Activated naive CD4-positive, alpha-beta T cell treated with Interleukin-2 at 50 U/mL for 16 hours (primary cell): ENCODE data around the gene ARHGAP22.

Source experiments
- DNase-seq: peaks from one replicate; pipeline ENCODE4 v3.0.0-alpha.2; 2020

The ARHGAP22 gene

GRCh38 chr10:48550071-48550691 lies 54.7 kb downstream of the ARHGAP22 start:
- no peak for DNase-seq

DNA sequence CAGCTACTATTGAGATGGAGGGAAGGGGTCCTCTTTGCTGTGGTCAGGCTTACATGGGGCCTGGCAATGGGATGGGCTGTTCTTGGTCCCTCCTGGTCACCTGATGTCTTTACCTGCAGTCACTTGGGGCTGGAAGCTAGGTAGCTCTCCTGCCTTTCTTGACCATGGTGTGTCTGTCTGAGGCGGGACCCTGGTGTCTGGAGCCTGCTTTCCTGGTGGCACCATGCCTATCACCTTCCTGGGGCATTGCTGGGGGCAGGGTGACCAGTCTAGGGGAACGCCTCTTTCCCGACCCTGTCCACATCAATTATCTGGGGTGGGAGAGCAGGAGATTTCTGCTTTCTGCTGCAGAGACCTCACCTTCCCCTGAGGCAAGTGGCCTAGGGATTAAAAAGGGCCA lies 55.6 kb downstream of the ARHGAP22 start:
- no peak for DNase-seq

DNA sequence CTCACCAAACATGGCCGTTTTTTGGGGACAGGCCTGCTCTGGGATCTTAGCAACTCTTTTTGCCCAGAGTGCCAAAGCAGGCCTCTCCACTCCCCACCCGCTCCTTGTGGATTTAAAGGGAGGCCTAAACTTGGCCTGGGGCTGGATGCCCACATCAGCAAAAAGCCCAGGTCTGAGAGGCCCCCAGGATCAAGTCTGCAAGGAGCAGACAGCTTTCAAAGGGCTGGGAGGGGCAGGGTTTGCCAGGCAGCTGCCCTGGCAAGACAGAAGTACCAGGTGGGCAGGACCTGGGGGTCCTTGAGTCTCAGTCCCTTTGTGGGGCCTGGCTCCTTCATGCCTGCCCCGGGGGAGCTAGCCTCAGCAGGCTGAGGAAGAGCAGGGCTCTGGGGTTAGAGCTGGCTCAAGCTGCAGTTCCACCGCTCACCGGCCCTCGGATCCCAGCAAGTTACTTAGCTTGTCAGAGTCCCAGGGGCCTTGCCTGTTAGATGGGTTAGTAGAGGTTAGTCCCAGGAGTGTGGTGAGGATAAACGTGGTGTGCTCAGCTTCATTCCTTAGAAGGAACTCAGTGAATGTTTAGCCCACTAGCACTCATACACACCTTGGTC lies 56.2 kb downstream of the ARHGAP22 start:
- no peak for DNase-seq

DNA sequence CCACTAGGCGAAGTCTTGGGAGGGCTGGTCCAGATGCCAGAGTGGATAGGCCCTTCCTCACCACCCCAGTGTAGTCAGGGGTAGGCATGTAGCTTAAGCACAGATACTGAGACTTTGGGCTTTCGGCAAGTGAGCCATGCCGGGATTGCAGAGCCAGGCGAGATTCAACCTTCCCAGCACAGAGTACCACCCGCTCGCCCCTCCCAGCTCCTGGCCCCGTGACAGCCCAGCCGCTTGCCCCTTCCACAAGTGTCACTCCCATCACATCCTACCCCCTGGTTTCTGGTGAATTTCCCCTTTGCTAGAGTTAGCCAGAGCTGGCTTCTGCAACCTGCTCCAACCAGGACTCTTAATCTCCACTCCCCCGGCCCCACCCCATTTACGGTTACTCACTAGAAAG lies 56.9 kb downstream of the ARHGAP22 start:
- no peak for DNase-seq

DNA sequence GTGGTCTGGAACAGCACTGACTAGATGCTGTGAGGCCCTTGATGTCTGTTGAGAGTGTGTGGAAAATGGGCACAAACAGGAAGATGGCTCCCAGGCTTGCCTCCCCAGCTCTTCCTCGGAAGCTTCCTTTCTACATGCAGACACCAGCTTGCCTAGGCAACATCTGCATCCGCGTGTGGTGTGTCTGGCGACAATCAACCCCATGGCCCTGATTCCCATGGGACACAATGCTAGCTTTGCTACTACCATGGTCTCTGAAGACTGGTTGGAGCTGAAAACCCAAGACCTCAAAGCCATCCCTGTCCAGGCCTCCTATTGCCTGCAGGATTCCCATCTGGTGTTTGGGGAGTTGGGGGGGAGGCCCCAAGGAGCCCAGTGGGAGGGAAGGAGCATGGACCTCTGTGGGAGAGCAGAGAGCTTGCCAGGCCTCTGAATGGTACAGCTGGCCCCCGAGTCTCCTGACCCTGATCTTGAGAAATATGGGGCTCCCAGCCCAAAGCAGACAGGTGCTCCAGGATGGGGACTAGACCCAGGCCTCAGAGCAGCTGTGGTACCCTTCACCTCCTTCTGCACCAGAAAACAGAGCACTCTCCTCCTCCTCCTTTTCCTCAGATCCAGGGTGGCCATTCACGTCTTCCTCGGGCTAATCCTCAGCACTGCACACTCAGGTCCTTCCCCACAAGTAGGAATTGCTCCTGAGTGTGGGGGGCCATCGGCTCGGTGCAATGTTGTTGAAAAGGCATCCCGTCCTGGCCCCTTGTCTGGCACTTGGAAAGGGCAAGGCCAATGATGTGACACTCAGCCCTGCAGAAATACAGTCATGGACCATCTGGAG lies 57.6 kb downstream of the ARHGAP22 start:
- no peak for DNase-seq

DNA sequence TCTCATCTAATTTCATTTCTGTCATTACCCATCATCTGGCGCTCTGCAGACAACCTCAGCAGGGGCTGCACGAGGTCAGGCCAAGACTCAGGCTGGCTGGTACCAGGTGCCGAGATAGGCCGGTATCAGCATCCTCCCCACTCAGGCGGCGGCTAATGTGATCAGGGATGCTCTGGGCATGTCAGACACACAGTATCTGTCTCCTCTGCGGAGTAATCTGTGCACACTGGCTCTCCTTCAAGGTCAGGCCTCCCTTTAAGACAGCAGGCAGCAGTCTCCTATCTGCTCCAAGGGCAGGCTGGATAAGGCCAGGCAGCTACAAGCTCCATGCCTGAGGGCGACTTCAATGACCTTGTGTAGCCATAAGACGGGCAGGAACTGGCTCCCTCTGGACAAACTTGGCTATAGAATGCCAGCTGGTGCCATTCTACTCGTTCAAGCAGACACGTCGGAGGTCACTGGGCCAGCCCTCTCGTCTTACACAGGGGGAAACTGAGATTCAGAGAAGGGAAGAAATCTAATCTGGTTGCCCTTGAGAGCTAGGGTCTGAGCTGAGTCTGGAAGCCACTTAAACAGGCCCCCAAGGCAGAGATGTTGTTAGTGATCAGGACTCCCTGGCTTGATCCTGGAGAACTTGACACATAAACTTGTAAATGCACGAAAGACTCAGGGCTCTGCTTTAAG lies 59.3 kb downstream of the ARHGAP22 start:
- no peak for DNase-seq

DNA sequence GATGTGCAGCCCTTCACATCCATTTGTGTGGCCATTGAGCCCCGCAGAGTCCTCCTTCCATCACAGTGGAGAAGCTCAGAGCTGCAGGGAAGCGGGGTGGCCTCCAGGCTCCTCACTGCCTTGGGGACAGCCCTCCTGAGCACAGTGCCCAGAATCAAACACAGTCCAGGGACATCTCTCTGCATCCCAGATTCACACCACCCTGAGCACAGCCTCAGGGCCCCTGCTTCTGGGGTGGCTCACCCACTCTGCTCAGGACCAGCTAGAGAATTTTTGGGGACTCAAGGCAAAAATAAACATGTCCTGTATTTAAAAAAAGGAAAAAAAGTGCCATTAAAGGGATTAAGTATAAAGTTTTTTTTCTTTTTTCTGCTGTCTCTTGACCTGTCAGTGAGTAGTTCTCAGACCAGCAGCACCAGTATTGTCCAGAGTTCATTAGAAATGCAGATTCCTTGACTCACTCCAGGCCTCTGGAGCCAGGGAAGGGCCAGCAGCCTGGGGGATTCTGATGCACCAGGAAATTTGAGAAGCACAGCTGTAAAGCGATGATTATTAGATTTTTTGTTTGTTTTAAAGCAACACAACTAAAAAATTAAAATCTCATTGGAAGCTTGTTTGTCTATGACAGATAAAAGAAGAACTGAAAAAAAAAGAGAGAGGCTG lies 61.6 kb downstream of the ARHGAP22 start:
- DNase-seq = no peak

GRCh38 chr10:48542471-48543181 lies 62.2 kb downstream of the ARHGAP22 start:
- DNase-seq = no peak

DNA sequence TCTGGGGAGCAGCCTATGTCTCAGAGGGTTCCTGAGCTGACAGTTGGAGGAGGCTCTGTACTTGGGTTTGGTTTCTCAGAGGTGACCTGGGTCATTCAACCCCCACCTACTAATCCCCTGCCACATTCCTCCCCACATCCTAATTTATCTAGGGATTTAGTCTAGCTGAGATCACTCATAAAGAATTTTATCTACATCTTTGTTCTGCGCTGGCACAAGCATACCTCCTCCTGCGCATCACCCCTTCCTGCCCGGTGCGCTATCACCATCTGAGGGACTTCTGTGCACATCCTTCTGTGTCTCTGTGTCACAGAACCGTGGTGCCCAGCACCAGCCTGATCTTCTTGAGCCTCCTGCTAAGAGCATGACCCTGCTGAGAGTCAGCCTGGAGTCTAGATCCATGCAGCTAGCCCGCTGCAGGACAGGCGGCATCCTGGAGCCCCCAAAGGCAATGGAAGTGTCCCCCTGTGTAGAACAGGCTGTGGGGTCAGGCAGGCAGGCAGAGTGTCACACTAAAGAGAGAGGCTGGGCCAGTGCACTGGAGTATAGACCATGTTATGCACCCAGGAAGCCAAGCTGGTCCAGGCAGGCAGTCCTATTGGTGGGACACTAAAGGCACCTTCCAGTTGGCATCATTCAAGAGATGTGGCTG lies 63.6 kb downstream of the ARHGAP22 start:
- DNase-seq = no peak

DNA sequence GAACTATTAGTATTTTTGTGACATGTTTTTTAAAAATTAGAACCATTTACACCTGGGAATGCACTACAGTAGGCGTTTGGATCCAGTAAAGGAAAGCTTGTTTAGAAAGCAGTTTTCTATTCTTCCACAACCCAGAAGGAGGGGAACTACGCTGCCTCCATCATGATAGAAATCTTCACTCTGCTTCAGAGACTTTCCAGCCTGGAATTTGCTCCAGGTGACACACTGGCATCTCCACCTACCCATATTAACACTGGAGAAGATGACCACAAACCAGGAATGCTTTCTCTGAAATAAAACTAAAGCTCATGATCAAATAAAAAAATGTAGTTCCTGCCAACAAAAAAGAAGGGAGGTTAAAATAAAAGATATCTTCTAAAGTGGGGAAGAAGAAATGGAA lies 66.3 kb downstream of the ARHGAP22 start:
- DNase-seq = no peak

DNA sequence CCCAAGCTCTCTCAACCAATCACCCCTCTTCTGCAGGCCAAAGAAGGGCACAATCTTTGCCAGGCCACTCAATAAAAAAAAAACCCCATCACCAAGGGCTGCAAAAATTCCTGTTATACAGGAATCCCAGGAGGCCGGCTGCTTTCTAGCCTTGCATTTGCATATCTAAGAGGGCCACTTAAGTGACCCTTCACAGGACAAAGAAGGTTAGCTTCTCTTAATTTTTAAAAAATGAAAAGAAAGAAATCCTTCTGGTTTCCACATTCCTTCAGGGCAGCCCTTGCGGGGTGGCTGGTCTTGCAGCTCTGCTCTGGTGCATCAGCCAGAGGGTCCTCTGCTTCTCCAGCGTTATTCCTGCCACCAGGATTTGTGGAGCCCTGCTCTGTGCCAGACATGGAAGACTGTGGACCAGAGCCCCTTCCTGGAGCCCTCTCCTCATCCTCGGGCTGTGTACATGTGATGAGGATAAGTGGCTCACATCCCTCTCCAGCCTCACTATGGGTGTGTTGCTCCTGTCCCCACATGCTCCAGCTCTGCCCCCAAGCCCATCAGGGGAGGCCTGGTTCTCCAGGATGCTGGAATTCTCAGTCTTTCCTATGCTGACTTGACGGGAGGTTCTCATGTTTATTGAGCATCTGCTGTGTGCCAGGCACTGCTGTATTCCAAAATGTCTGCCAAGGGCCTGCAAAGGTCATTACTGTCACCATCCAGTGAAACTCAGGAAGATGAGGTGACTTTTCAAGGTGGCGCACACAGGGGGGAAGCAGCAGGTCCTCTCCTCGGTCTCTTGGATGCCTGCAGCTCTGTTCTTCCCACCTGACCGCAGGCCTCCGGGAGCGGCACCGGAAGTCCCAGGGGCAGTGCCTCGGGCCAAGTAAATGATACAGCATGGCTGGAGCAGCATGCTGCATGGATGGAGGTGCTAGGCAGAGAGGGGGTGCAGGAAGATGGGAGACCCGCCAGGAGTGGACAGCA lies 67.7 kb downstream of the ARHGAP22 start:
- no peak for DNase-seq

DNA sequence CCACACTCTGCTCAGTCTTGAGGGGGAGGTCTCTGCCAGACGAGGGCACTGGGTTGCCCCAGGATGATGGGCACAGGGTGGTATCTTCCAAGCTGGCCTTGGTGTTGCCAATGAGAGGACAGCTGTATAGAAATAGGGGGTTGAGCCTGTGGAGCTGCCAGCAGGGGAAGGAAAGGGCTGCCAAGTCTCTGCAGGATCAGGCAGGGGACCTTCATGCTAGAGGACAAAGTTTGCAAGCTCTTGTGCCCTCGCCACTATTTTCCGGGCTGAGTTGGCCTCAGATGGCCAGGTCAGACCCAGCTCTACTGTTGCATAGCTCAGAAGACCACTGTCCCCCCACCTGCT lies 68.7 kb downstream of the ARHGAP22 start:
- DNase-seq = no peak

GRCh38 chr10:48535416-48536155 lies 69.3 kb downstream of the ARHGAP22 start:
- DNase-seq = no peak

GRCh38 chr10:48533951-48534720 lies 70.7 kb downstream of the ARHGAP22 start:
- DNase-seq = no peak

DNA sequence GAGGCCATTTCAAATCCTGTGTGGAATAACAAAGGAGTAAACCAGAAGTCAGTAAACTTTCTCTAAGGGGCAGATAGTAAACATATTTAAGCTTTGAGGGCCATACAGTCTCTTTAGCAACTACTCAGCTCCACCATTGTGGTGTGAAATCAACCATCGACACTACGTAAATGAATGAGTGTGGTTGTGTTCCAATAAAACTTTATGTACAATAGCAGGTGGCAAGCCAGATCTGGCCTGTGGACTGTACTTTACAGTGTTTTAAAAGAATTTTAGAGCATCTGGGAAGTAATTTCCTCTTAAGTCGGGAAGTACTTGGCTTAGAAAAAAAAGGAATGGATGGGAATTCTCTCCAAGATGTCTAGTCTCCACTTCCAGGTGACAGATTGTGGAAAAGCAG lies 71.3 kb downstream of the ARHGAP22 start:
- DNase-seq = no peak

DNA sequence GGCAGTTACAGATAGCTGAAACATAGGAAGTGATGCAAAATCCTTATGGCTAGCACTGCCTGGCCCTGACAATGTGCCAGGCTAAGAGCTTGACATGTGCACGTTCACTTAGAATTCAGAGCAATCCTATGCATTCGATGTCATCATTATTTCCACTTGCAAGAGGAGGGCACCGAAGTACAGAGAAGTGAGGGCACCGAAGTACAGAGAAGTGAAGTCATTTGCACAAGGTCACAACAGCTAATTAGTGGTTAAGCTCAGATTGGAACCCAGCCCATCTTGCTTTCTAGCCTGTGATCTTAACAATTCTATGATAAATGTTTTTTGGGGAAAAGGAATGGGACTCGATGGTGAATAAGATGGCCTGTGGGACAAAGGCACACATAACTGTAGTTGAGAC lies 73.4 kb downstream of the ARHGAP22 start:
- DNase-seq = no peak

- no peak for DNase-seq
These were observed 75.5 kb downstream of the ARHGAP22 start for GRCh38 chr10:48529331-48529730.

DNA sequence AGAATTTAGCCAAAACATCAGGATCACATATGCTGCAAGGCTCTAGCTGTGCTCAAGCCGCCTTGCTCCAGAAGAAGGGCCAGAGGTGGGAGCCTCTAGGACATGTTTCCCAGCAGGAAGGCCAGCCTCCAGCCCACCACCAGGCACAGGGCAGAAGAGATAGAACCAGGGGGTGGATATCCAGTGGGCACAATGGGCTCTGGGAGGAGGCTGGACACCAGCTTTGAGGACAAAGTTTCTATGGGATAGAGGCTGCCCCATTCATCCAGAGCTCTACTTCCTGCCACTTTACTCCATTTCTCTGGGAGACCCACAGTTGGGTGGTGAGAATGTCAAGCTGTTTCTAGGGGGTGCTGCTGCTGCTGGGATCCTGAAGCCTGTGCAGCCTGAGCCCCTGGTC lies 77.1 kb downstream of the ARHGAP22 start:
- DNase-seq = no peak

GRCh38 chr10:48526846-48527505 lies 77.9 kb downstream of the ARHGAP22 start:
- DNase-seq = no peak
